ENCODE measurements around the gene NRL.

The NRL gene

DNA sequence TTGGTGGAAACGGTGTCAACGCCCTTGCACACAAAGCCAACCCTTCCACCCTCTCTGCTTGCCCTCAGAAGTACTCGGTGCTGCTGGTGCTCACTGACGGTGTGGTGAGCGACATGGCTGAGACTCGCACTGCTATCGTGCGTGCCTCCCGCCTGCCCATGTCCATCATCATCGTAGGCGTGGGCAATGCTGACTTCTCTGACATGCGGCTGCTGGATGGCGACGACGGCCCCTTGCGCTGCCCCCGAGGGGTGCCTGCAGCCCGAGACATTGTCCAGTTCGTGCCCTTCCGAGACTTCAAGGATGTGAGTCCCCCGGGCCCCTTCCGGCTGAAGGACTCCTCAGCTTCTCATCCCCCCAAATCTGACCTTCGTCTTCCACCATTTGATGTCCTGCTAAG, 37.7 kb downstream of the NRL start:
- no peaks in the 10 kb centered on the region for H3K27me3 ChIP-seq (ENCODE audit: control insufficient read depth, insufficient read depth, low read length)
- peaks cover 2% of the 10 kb centered on the region for H3K4me1 ChIP-seq (ENCODE audit: control insufficient read depth, insufficient read depth, low read length)
- H3K36me3 ChIP-seq (ENCODE audit: control insufficient read depth, insufficient read depth, low read length) = no peaks in the 10 kb centered on the region
- no peak overlapping the region for H3K9ac ChIP-seq (ENCODE audit: low read length)
- H3K4me3 ChIP-seq (ENCODE audit: low read length) = no peak overlapping the region
- no peak overlapping the region for H3K27ac ChIP-seq (ENCODE audit: low read depth, low read length)

DNA sequence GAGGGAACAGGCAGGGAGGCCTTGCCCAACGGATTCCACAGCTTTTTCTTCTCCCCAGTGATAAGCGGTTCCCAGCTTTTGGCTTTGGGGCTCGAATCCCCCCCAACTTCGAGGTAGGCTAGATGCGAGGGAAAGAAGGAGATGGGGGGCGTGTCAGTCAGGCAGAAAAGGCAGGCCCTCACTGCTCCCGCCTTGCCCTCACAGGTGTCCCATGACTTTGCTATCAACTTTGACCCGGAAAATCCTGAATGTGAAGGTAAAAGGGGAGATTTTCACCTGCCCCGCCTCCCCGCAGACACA, 38.5 kb downstream of the NRL start:
- Histone ChIP-seq H3K4me3 (ENCODE audit: low read length) (no peak overlapping the region), H3K27me3 (ENCODE audit: control insufficient read depth, insufficient read depth, low read length) (no peaks in the 10 kb centered on the region), H3K36me3 (ENCODE audit: control insufficient read depth, insufficient read depth, low read length) (no peaks in the 10 kb centered on the region), H3K9ac (ENCODE audit: low read length) (no peak overlapping the region), H3K4me1 (ENCODE audit: control insufficient read depth, insufficient read depth, low read length) (peaks cover 2% of the 10 kb centered on the region), H3K27ac (ENCODE audit: low read depth, low read length) (no peak overlapping the region)

DNA sequence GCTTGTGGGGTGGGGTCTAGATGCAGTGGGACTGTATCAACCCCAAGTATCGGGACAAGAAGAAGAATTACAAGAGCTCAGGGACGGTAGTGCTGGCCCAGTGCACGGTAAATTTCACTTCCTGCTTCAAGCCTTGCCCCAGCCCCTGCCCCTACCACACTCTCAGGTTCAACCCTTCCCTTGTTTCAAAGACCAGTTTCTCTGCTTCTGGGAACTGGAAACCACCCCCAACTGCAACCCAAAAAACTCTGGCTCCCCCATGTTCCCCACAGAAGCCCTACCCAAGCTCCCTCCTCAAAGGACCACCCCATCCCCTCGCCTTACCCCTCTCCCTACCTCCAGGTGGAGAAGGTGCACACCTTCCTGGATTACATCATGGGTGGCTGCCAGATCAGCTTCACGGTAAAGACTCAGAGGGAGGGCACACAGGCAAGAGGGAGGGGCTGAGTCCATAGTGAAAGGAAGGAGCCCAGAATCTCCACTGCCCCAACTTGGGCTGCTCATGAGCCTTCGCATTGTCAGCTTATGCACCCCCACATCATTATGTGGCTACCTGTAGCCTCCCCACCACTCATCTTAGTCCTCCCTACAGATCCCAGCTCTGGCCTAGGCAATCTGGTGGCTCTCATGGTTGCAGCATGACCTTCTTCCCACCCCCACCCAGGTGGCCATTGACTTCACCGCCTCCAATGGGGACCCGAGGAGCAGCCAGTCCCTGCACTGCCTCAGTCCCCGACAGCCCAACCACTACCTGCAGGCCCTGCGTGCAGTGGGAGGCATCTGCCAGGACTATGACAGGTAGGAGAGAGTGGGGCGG, 39.1 kb downstream of the NRL start:
- Histone ChIP-seq H3K36me3 (ENCODE audit: control insufficient read depth, insufficient read depth, low read length) (no peaks in the 10 kb centered on the region), H3K27ac (ENCODE audit: low read depth, low read length) (no peak overlapping the region), H3K27me3 (ENCODE audit: control insufficient read depth, insufficient read depth, low read length) (no peaks in the 10 kb centered on the region), H3K9ac (ENCODE audit: low read length) (no peak overlapping the region), H3K4me3 (ENCODE audit: low read length) (no peak overlapping the region), H3K4me1 (ENCODE audit: control insufficient read depth, insufficient read depth, low read length) (peaks cover under 1% of the 10 kb centered on the region)

DNA sequence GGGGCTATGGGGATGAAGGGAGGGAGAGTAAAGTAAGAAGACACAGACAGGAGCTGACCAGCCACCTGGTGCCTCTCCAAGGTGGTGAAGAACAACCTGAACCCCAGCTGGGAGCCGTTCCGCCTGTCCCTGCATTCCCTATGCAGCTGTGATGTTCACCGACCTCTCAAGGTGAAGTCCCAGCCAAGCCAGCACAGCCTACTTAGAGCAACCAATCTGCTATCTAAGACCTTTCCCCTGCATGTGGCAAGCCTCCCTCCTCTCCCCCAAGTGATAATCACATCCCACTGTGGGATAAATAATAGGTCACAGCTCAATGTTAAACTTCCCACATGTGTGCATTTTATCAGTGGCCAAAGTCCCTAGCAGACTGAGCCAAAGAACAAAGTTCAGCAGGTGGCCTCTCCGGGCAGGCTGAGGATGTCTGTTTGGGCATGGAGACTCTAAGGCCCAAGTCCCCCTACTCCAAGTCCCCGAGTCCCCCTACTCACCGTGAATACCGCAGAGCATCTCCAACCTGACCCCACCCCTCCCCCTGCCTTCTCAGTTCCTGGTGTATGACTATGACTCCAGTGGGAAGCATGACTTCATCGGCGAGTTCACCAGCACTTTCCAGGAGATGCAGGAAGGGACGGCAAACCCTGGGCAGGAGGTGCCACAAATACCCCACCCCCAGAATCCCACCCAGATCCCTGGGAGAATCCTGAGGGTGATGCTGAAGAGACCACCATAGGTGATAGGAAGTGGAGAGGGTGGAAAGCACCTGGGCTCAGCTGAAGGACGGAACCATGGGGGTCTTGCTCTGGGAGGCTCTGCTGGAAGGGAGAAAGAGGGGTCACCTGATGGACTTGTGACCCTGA, 39.9 kb downstream of the NRL start:
- no peak overlapping the region for H3K9ac ChIP-seq (ENCODE audit: low read length)
- H3K4me3 ChIP-seq (ENCODE audit: low read length) = no peak overlapping the region
- H3K27ac ChIP-seq (ENCODE audit: low read depth, low read length) = no peak overlapping the region
- no peaks in the 10 kb centered on the region for H3K4me1 ChIP-seq (ENCODE audit: control insufficient read depth, insufficient read depth, low read length)
- H3K27me3 ChIP-seq (ENCODE audit: control insufficient read depth, insufficient read depth, low read length) = no peaks in the 10 kb centered on the region
- H3K36me3 ChIP-seq (ENCODE audit: control insufficient read depth, insufficient read depth, low read length) = no peaks in the 10 kb centered on the region

DNA sequence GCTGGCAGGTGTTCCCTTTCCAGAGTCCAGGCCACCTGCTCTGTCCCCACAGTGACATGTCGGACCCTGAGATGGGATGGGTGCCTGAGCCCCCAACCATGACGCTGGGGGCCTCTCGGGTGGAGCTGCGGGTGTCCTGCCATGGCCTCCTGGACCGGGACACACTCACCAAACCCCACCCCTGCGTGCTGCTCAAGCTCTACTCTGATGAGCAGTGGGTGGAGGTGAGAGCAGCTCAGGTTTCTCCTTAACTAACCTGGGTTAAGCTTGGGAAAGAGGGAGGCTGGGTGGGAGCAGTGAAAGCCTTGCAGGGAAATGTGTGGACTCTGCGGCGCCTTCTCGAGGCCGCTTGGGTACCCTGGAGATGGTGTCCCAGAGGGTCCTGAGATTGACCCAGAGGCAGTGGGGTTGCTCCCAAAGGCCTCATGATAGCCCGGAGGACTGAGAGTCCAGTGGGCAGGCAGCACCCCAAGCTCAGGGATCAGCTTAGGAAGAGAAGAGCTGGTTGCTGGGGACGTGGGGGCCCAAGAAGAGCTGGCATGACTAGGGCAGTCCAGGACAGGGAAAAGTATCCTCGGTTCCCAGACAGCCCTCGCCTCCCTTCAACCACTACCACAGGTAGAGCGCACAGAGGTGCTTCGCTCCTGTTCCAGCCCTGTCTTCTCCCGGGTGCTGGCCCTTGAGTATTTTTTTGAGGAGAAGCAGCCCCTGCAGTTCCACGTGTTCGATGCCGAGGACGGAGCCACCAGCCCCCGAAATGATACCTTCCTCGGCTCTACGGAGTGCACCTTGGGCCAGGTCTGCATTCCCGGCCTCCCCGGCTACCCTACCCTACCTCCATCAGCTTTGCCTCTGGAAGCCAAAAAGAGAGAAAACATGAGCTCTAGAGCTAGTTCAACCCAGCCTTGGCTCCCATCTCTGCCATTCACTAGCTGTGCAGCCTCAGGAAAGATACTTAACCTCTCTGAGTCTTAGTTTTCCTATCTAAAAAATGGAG, 41.6 kb downstream of the NRL start:
- Histone ChIP-seq H3K4me3 (ENCODE audit: low read length) (no peak overlapping the region), H3K27me3 (ENCODE audit: control insufficient read depth, insufficient read depth, low read length) (no peaks in the 10 kb centered on the region), H3K4me1 (ENCODE audit: control insufficient read depth, insufficient read depth, low read length) (no peaks in the 10 kb centered on the region), H3K9ac (ENCODE audit: low read length) (no peak overlapping the region), H3K36me3 (ENCODE audit: control insufficient read depth, insufficient read depth, low read length) (no peaks in the 10 kb centered on the region), H3K27ac (ENCODE audit: low read depth, low read length) (no peak overlapping the region)

DNA sequence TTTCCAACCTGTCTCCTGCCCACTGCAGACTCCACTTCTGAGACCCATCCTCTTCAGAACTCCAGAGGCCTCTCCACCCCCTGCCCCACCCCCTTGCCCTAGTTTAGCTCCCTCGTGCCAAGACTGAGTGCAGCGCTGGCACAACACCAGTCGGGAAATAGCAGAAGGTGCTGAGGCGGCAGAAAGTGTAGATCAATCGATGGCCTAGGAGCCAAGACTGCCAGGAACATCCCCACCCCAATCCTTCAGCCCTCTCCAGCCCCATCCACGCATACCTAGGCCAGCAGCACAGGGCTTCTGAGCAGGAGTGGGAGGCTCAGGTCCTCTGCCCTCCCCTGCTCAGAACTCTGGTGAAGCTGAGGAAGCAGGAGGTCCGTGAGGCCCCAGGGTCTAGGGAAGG, 42.3 kb downstream of the NRL start:
- Histone ChIP-seq H3K27me3 (ENCODE audit: control insufficient read depth, insufficient read depth, low read length) (no peaks in the 10 kb centered on the region), H3K4me3 (ENCODE audit: low read length) (no peak overlapping the region), H3K9ac (ENCODE audit: low read length) (no peak overlapping the region), H3K4me1 (ENCODE audit: control insufficient read depth, insufficient read depth, low read length) (no peaks in the 10 kb centered on the region), H3K27ac (ENCODE audit: low read depth, low read length) (no peak overlapping the region), H3K36me3 (ENCODE audit: control insufficient read depth, insufficient read depth, low read length) (no peaks in the 10 kb centered on the region)

DNA sequence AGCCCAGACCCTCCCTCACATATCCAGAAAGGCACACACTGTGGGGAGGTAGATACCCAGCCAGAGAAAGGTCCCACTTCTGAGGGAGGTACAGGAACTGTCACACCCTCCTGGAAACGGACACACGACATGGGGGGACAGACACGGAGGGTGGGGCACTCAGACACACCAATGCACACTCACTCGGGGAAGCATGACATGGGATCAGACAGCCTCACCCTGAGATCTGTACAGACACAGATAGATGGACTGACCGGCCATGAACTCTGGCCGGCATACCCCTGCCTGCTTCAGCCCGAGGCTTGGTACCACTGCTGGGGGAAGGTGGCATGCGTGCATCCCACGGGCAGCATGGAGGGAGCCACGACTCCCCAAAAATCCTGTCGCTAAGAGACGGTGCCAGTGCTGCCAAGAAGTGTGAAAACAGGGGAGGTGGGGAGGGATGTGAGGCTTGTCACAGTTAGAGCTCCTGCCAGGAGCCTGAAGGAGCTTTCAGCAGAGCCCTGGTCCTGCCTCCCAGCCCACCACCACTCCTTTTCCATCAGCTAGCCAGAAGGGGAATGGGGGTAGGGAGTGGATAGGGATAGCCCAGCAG, 42.8 kb downstream of the NRL start:
- H3K4me1 ChIP-seq (ENCODE audit: control insufficient read depth, insufficient read depth, low read length) = no peaks in the 10 kb centered on the region
- no peak overlapping the region for H3K4me3 ChIP-seq (ENCODE audit: low read length)
- no peaks in the 10 kb centered on the region for H3K27me3 ChIP-seq (ENCODE audit: control insufficient read depth, insufficient read depth, low read length)
- H3K36me3 ChIP-seq (ENCODE audit: control insufficient read depth, insufficient read depth, low read length) = no peaks in the 10 kb centered on the region
- H3K9ac ChIP-seq (ENCODE audit: low read length) = no peak overlapping the region
- no peak overlapping the region for H3K27ac ChIP-seq (ENCODE audit: low read depth, low read length)

DNA sequence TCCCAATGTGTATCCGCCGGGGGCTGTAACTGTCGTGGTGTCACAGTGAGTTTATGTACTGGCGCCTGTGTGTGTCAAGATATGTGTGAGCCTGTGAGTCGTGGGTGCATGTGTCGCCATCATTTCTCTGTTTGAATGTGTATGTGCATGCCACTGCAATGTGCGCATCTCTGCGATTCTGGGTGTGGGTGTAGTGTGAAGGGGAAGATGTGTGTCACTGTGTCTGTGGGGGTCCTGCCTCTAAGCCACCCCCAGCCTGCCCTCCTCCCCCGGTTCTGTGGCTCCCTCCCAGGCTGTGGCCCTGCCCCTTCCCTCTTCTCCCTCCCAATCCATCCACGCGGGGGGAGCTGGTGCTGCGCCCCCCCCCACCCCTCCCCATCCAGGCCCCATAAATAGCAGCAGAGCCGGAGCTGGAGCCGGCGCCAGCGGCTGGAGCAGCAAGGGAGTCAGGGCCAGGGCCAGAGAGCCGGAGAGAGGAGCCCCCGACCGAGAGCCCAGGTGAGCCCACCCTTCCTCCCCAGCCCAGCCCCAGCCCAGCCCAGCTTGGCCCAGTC, 43.5 kb downstream of the NRL start, which contains the start of gene CPNE6:
Gene CPNE6 (plus strand): TSS at position 419 of the 554 bp plus-strand sequence. CDS start 1,375 bp downstream, outside the sequence.
- Histone ChIP-seq H3K4me1 (ENCODE audit: control insufficient read depth, insufficient read depth, low read length) (no peaks in the 10 kb centered on the region), H3K36me3 (ENCODE audit: control insufficient read depth, insufficient read depth, low read length) (no peaks in the 10 kb centered on the region), H3K9ac (ENCODE audit: low read length) (no peak within 1 kb of the TSS), H3K27me3 (ENCODE audit: control insufficient read depth, insufficient read depth, low read length) (no peaks in the 10 kb centered on the region), H3K4me3 (ENCODE audit: low read length) (no peak within 1 kb of the TSS), H3K27ac (ENCODE audit: low read depth, low read length) (no peak within 1 kb of the TSS)

DNA sequence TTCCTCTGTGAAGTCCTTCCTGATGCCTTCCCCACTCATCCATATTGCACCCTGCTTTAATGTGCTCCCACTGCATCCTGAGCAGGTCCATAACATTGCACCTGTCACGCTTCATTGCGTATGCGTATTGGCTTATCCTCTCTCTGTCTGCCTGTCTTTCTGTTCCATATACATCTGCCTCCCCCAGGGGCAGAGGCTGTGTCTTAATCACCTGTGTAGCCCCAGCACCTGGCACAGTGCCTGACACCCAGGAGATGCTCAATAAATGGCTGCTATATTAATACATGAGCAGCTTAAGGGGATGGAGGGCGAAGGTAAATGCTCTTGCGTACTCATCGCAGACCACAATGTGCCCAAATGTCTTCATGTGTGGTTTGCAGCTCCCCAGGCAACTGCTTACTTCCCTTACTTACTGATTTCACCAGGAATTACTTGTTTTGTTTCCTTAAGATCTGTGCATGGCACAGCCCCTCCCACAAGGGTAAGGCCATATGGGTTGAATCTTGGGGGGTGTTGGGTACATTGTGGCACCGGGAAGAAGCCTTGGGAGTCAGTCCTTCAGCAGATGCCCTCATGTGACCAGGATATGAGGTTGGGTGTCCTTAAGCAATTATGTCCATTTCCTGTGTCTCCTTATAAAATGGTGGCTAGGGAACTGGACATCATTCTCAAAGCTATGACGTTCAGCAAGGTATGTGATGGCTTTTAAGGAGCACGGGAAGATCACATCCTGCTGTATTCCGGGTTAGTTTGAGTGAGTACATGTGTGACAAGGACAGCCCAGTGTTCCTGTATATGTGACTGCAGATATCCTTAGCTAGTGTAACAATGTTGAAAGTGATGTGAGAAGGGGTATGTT, 44.2 kb downstream of the NRL start:
- no peak overlapping the region for H3K9ac ChIP-seq (ENCODE audit: low read length)
- no peaks in the 10 kb centered on the region for H3K4me1 ChIP-seq (ENCODE audit: control insufficient read depth, insufficient read depth, low read length)
- no peaks in the 10 kb centered on the region for H3K36me3 ChIP-seq (ENCODE audit: control insufficient read depth, insufficient read depth, low read length)
- no peak overlapping the region for H3K27ac ChIP-seq (ENCODE audit: low read depth, low read length)
- no peak overlapping the region for H3K4me3 ChIP-seq (ENCODE audit: low read length)
- H3K27me3 ChIP-seq (ENCODE audit: control insufficient read depth, insufficient read depth, low read length) = no peaks in the 10 kb centered on the region

DNA sequence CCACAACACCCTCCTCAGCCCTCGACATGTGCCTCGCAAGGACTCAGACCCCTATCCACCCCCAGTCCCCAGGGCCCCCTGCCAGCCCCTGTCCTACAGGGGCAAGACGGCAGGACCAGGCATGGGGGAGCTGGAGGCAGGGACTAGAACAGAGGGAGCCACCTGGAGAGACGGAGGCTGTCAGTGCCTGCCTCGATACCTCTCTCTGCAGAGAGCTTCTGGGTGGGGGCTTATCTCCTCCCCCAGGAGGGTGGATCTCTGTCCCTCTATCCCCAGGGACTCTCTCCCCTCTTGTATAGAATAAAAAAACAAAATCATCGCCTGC, 45.4 kb downstream of the NRL start:
- H3K36me3 ChIP-seq (ENCODE audit: control insufficient read depth, insufficient read depth, low read length) = no peaks in the 10 kb centered on the region
- no peak overlapping the region for H3K9ac ChIP-seq (ENCODE audit: low read length)
- no peak overlapping the region for H3K27ac ChIP-seq (ENCODE audit: low read depth, low read length)
- H3K4me3 ChIP-seq (ENCODE audit: low read length) = no peak overlapping the region
- no peaks in the 10 kb centered on the region for H3K27me3 ChIP-seq (ENCODE audit: control insufficient read depth, insufficient read depth, low read length)
- H3K4me1 ChIP-seq (ENCODE audit: control insufficient read depth, insufficient read depth, low read length) = no peaks in the 10 kb centered on the region

DNA sequence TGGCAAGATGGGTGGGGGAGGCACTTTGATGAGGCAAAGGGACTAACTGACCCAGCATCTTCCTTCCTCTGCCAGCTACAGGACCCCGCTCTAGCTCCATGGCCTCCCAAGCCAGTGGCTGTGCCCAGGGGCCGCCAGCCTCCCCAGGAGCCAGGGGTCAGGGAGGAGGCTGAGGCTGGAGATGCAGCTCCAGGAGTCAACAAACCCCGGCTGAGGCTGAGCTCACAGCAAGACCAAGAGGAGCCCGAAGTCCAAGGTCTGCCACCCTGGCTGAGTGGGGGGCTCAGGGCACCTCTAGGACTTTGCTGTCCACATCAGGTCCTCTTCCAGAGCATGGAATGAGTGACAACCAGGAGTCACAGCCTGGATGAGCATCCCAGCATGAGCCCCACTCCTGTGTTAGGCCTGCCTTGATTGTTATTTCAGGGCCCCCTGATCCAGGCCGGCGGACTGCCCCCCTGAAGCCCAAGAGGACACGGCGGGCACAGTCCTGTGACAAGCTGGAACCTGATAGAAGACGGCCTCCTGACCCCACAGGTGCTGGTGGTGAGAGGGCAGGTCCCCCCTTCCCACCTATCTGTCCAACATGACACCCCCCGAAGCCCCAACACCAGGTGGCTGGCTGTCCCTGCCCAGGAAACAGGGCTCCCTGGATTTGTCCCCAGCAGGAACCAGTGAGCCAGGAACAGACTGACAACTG, 45.9 kb downstream of the NRL start:
- no peaks in the 10 kb centered on the region for H3K36me3 ChIP-seq (ENCODE audit: control insufficient read depth, insufficient read depth, low read length)
- no peaks in the 10 kb centered on the region for H3K27me3 ChIP-seq (ENCODE audit: control insufficient read depth, insufficient read depth, low read length)
- no peaks in the 10 kb centered on the region for H3K4me1 ChIP-seq (ENCODE audit: control insufficient read depth, insufficient read depth, low read length)
- no peak overlapping the region for H3K27ac ChIP-seq (ENCODE audit: low read depth, low read length)
- no peak overlapping the region for H3K4me3 ChIP-seq (ENCODE audit: low read length)
- H3K9ac ChIP-seq (ENCODE audit: low read length) = no peak overlapping the region
